Activated CD4-positive, alpha-beta memory T cell treated with anti-CD3 and anti-CD28 coated beads for 36 hours (primary cell): Measurements from ENCODE around the gene ANKS3. TPM values are rescaled to one million over a fixed set of nuclear protein-coding genes. Genes with fewer than 3 reads are reported as not detected.

ENCODE experiments used
- microRNA-seq: library from miRNA; unstranded; fragments of <30 nt; microRNA quantifications from one replicate; pipeline ENCODE4 v1.2.0, GENCODE V29; 2022; ENCODE audit warnings: borderline number of aligned reads, borderline microRNAs expressed, borderline replicate concordance
- total RNA-seq, 2 experiments: library from RNA; stranded (reverse); gene quantifications; one replicate each; pipeline ENCODE4 v1.2.3, GENCODE V29; 2021

Gene ANKS3
- total RNA-seq, 2 experiments from 2014 or later, result 11.7 to 13.3 TPM

Small RNA genes lying within 50 kb of the gene (microRNA-seq; reads per million reads assigned to microRNA genes)
- not detected for gene MIR6769A

Other genes starting within 250 kb of the ANKS3 start
- gene CDIP1, start 195.5 kb downstream of the ANKS3 start, total RNA-seq, result 10 to 100 TPM; 25.7 to 27.5 TPM
- gene C16orf96, start 177.9 kb downstream of the ANKS3 start, total RNA-seq, result under 1 TPM; 0.07 to 0.17 TPM
- 10 to 100 TPM; 13.4 to 13.5 TPM for gene UBALD1, start 119.4 kb downstream of the ANKS3 start, total RNA-seq
- 10 to 100 TPM; 72.7 to 73.2 TPM for gene MGRN1, start 109.4 kb downstream of the ANKS3 start, total RNA-seq
- 10 to 100 TPM; 22.2 to 23.6 TPM for gene NUDT16L1, start 40.7 kb downstream of the ANKS3 start, total RNA-seq
- under 1 TPM in 1 of 2 experiments, not detected in 1; 0.31 TPM for gene DNAAF8, start 266 bp upstream of the ANKS3 start, total RNA-seq
- 10 to 100 TPM; 11.3 to 11.4 TPM for gene ZNF500, start 32.9 kb upstream of the ANKS3 start, total RNA-seq
- not detected for gene SEPTIN12, start 54.1 kb upstream of the ANKS3 start, total RNA-seq
- gene SMIM22, start 61.1 kb upstream of the ANKS3 start, total RNA-seq, result not detected
- gene ROGDI, start 68.4 kb upstream of the ANKS3 start, total RNA-seq, result 1 to 10 TPM; 6.2 to 6.3 TPM
- gene GLYR1, start 113.0 kb upstream of the ANKS3 start, total RNA-seq, result 10 to 100 TPM; 71.6 to 73.3 TPM
- 10 to 100 TPM; 24.4 TPM for gene UBN1, start 113.2 kb upstream of the ANKS3 start, total RNA-seq
- gene PPL, start 202.9 kb upstream of the ANKS3 start, total RNA-seq, result under 1 TPM in 1 of 2 experiments, not detected in 1; 0.05 TPM
- gene SEC14L5, start 224.1 kb upstream of the ANKS3 start, total RNA-seq, result under 1 TPM in 1 of 2 experiments, not detected in 1; 0.07 TPM